ENCODE measurements around the gene ACY1. TPM values are rescaled to one million over a fixed set of nuclear protein-coding genes. Genes with fewer than 3 reads are reported as not detected.

Gene ACY1
- total and polyA plus RNA-seq, 2 of the 13 experiments (the other 11 are each of a cell fraction or from before 2014, with no cell fraction given), result 113 to 162 TPM

GRCh38 chr3:51975852-51976549 lies 7.3 kb upstream of the ACY1 start (continued):
- no peak for TF ChIP-seq ZNF773 (CRISPR knock-in tag; IDR thresholded peaks at IDR 0.05; ENCODE audit: borderline replicate concordance)
- no peak for TF ChIP-seq MLX (CRISPR knock-in tag; IDR thresholded peaks at IDR 0.05)
- TF ChIP-seq HIC2 (CRISPR knock-in tag; IDR thresholded peaks at IDR 0.05; ENCODE audit: low read depth), result no peak
- no peak for TF ChIP-seq ZKSCAN8 (CRISPR knock-in tag; IDR thresholded peaks at IDR 0.05; ENCODE audit: borderline replicate concordance)
- no peak for TF ChIP-seq BCLAF1 (IDR thresholded peaks at IDR 0.05)
- TF ChIP-seq HCFC1 (IDR thresholded peaks at IDR 0.05; ENCODE audit: low read depth, low read length), result no peak
- TF ChIP-seq ZNF572 (CRISPR knock-in tag; IDR thresholded peaks at IDR 0.05), result 0 out of 2 replicates have a peak, but pooled peaks have one; percentile 38
- no peak for TF ChIP-seq GABPA (IDR thresholded peaks at IDR 0.05; ENCODE audit: low read depth, low read length)
- no peak for TF ChIP-seq GABPA (CRISPR knock-in tag; IDR thresholded peaks at IDR 0.05; ENCODE audit: low read depth)
- no peak for TF ChIP-seq DZIP1 (CRISPR knock-in tag; IDR thresholded peaks at IDR 0.05)
- TF ChIP-seq MXD4 (CRISPR knock-in tag; IDR thresholded peaks at IDR 0.05), result no peak
- no peak for TF ChIP-seq SIN3A (IDR thresholded peaks at IDR 0.05; ENCODE audit: borderline replicate concordance, low read depth, low read length)
- TF ChIP-seq HDAC1 (CRISPR knock-in tag; IDR thresholded peaks at IDR 0.05), result no peak
- peak; percentile 100 for TF ChIP-seq ZBTB33 (CRISPR knock-in tag; IDR thresholded peaks at IDR 0.05)
- TF ChIP-seq FLYWCH1 (CRISPR knock-in tag; IDR thresholded peaks at IDR 0.05), result no peak
- 0 out of 2 replicates have a peak, but pooled peaks have one; percentile 19 for TF ChIP-seq ZNF790 (CRISPR knock-in tag; IDR thresholded peaks at IDR 0.05; ENCODE audit: borderline replicate concordance)
- peak; percentile 7; the same call in 1 of the 2 replicates for TF ChIP-seq STAG1 (CRISPR knock-in tag; IDR thresholded peaks at IDR 0.05)
- TF ChIP-seq NFKBIZ (CRISPR knock-in tag; IDR thresholded peaks at IDR 0.05), result no peak
- no peak for TF ChIP-seq ZNF577 (CRISPR knock-in tag; IDR thresholded peaks at IDR 0.05; ENCODE audit: borderline replicate concordance, low read depth)
- TF ChIP-seq ZNF709 (CRISPR knock-in tag; IDR thresholded peaks at IDR 0.05), result 0 out of 2 replicates have a peak, but pooled peaks have one; percentile 11

Measured in HepG2 (cell line).